GM19455 (cell line): ENCODE data around the gene PSMF1.
"Not testable (repeated sequence)": the region's sequence is repeated elsewhere in the genome, so short reads cannot be mapped to it uniquely, and the experiment has no call there.

Experiments used
- ATAC-seq: cut with Tn5 transposase; IDR thresholded peaks from one replicate; pipeline ENCODE4 v1.9.1; 2021; ENCODE audit not compliant: unreplicated experiment

Gene PSMF1

DNA sequence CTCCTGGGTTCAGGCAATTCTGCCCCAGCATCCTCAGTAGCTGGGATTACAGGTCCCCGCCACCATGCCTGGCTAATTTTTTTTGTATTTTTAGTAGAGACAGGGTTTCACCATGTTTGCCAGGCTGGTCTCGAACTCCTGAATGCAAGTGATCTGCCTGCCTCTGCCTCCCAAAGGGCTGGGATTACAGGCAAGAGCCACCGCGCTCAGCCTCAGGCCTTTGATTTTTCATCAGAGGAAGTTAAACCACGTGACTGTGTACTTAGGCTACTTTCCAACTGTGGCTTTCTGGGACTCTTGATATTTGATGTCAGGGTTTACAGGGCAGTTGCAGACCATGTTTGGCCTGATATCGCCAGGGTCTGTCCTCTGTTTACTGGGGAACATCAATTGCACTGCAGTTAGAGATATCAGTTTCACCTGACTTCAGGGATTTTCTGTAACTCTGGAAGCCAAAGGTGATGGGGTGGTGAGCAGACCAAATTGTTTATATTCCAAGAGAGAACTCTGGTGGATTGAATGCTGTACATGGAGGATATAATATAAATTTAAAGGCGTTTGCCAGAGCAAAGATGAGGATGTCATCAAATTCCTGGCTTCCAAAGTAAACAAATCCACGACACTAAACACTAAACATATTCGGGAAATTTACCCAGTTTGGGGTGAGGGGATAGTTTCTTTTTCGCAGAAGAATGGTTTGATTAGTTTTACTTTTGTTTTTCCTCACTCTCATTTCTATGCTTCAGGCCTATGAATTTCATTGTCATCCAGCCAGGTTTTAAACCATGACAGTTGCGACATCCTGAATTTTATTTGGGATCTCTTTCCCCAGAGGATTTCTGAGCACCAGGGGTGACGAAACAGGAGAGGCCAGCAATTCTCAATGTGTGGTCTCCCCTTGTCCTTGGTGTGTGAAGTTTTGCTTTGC, 4.2 kb downstream of the PSMF1 start:
- ATAC-seq = no peak

DNA sequence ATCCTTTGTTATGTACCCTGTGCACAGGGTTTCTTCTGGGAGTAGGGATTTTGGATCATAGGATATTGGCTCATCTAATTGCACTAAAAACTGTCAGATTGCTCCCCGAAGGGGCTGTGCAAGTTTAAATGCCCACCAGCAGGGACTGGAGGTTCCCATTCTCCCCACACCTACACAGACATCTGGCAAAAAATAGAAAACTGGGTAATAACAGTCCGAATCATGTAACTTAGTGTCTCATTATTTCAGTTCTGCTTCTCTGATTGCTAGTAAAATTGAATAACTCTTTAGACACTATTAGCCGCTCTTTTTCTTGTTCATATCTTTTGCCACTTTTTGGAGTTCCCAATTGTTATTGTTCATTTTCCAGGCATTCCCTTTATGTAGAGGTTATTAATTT, 5.3 kb downstream of the PSMF1 start:
- no peak for ATAC-seq

- ATAC-seq = no peak
These were observed 6.0 kb downstream of the PSMF1 start for GRCh38 chr20:1124421-1124820.

- no peak for ATAC-seq
These were observed 6.9 kb downstream of the PSMF1 start for GRCh38 chr20:1125277-1125676.

DNA sequence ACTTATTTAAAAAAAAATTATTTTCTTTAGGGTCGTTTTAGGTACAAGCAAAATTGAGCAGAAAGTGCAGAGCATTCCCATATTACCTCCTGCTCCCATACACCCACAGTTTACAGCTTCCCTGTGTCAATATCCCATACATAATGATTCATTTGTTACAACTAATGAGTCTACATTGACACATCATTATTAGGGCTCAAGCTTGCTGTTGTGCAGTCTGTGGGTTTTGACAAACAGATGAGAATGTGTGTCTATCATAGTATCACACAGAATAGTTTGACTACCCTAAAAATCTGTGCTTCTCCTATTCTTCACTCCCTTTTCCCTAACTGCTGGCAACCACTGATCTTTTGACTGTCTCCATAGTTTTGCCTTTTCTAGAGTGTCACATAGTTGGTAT, 9.4 kb downstream of the PSMF1 start:
- no peak for ATAC-seq

GRCh38 chr20:1130058-1130694, 11.8 kb downstream of the PSMF1 start:
- ATAC-seq = no peak

DNA sequence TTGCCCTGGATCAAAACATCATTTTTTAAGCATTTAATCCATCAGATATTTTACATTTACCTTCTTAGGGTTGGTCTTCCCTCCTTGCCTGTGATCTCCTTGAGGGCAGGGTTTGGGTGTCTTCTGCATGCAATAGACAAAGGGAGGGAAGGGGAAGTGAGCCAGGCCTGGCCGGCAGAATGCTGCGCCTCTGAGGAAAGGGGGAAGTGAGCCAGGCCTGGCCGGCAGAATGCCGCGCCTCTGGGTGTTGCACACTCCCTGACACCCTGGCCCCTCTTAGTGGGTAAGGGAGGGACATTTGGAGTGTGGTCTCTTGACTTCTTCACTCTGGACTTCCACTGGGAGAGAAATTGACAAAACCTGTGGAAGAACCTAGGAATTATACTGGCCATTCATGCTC, 12.4 kb downstream of the PSMF1 start:
- no peak for ATAC-seq

- no peak for ATAC-seq
These were observed 13.0 kb downstream of the PSMF1 start for GRCh38 chr20:1131354-1131753.

GRCh38 chr20:1134355-1134754, 16.0 kb downstream of the PSMF1 start:
- ATAC-seq = no peak

- no peak for ATAC-seq
These were observed 16.4 kb downstream of the PSMF1 start for GRCh38 chr20:1134836-1135235.

DNA sequence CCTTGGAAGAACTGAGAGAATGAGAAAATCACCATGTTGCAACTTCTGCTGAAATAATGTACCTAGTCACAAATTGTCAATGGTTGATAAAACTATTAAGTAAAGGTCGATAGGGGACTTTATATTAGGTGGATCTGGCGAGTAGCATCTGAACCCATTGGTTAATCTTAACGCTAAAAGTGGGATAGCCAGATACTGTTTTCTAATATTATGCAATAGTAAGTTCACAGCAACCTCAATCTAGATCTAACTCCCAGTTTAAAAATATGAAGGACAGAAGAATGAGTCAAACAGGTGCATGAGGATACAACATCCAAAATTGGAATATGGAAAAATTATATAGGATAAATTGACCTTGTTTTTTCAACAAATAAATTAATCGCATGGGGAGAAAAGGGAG, 18.8 kb downstream of the PSMF1 start:
- no peak for ATAC-seq

DNA sequence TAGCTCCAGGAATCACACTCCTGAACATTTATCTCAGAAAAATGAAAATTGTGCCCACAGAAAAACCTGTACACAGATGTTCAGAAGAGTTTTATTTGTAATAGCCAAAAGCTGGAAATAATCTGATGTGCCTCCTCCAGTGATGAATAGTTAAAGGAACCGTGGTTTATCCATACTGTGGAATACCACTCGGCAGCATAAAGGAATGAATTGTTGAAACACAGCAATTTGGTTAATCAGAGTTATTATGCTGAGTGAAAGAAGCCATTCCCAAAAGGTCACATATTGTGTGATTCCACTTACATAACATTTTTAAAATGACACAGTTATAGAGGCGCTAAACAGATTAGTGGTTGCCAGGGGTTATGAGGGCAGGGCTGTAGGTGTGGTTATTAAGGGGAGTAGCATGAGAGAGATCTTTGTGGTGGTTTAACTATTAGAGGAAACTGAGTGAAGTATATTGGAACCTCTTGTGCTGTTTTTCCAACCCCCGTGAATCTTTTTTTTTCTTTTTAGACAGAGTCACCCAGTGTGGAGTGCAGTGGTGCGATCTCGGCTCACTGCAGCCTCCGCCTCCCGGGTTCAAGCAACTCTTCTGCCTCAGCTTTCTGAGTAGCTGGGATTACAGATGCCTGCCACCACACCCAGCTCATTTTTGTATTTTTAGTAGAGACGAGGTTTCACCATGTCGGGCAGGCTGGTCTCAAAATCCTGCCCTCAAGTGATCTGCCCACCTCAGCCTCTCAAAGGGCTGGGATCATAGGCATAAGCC, 26.2 kb downstream of the PSMF1 start:
- no peak for ATAC-seq

- no peak for ATAC-seq
These were observed 28.6 kb downstream of the PSMF1 start for GRCh38 chr20:1146957-1147356.

DNA sequence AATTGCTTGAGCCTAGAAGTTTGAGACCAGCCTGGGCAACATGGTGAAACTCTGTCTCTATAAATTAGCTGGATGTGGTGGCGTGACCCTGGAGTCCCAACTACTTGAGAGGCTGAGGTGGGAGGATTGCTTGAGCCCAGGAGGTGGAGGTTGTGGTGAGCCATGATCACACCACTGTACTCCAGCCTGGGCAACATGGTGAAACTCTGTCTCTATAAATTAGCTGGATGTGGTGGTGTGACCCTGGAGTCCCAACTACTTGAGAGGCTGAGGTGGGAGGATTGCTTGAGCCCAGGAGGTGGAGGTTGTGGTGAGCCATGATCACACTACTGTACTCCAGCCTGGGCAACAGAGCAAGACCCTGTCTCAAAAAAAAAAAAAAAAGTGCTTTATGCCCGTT, 31.4 kb downstream of the PSMF1 start:
- ATAC-seq = not testable (repeated sequence)

- ATAC-seq = no peak
These were observed 31.8 kb downstream of the PSMF1 start for GRCh38 chr20:1150218-1150617.

DNA sequence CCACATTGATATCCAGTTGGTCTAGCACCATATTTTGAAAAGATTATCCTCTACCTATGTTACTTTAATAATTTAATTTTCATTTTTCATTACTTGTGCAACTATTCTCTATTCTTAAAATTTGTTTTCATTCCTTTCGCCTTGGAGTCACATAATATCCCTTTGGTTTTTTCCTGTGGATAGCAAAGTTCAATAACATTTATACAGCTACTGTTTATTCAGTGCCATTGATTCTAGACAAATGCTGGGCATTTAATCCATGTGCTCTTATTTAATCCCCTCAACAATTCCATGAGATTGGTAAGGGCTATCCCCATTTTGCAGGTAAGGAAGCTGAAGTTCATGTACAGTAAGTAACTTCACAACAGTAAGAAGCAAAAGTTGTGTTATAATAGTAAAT, 32.6 kb downstream of the PSMF1 start:
- no peak for ATAC-seq

- no peak for ATAC-seq
These were observed 35.8 kb downstream of the PSMF1 start for GRCh38 chr20:1154226-1154625.

DNA sequence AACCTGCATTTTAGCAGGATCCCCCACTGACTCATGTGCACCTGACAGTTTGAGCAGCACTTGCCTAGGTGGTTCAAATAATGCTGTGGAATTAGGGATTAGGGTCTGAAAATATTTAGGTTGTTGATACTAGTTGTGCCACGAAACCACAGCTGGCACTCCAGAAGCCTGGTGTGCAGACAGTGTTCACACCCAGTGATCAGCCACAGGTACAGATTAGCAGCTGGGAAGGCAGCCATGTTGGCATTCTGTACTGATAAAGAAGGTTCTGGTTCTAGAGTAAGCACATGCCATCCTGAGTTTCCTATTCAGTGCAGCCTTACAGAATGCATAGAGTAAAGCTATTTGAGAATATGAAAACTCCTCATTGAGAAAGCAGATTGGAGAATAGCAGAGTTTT, 36.3 kb downstream of the PSMF1 start:
- no peak for ATAC-seq

GRCh38 chr20:1155342-1155741, 36.9 kb downstream of the PSMF1 start:
- ATAC-seq = no peak

DNA sequence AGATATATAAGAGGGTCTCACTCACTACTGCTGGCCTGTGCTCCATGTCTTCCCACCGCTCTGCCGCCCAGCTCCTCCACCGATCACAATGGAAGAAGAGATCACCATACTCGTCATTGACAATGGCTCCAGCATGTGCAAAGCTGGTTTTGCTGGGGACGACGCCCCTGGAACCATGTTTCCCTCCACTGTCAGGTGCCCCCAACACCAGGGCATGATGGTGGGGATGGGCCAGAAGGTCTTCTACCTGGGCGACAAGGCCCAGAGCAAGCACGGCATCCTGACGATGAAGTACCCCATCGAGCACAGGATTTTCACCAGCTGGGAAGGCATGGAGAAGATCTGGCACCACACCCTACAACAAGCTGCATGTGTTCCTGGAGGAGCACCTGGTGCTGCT, 42.1 kb downstream of the PSMF1 start:
- no peak for ATAC-seq

DNA sequence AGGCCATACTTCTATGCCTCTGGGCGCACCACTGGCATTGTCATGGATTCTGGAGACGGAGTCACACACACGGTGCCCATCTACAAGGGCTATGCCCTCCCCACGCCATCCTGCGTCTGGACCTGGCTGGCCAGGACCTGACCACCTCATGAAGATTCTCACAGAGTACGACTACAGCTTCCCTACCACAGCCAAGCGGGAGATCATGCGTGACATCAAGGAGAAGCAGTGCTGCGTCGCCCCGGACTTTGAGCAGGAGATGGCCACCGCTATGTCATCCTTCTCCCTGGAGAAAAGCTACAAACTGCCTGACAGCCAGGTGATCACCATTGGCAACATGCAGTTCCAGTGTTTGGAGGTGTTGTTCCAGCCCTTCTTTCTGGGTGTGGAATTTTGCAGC, 42.6 kb downstream of the PSMF1 start:
- ATAC-seq = no peak

GRCh38 chr20:1163105-1163504, 44.7 kb downstream of the PSMF1 start:
- no peak for ATAC-seq
